GM10266 (cell line): ENCODE data around the gene PBX1.

ENCODE experiments used
- DNase-seq: peaks from one replicate; pipeline ENCODE4 v3.0.0; 2012; ENCODE audit errors: extremely low spot score
- CTCF ChIP-seq: IDR thresholded peaks from 2 replicates; pipeline ENCODE4 v1.5.1; 2012; ENCODE audit warnings: mild to moderate bottlenecking, low read depth; ENCODE audit not compliant: control insufficient read depth, insufficient read depth; ENCODE audit errors: missing control alignments

Gene PBX1

GRCh38 chr1:164659621-164660411 lies 100.8 kb downstream of the PBX1 start:
- DNase-seq, result no peak
- no peak for TF ChIP-seq CTCF

GRCh38 chr1:164660412-164660772 lies 101.4 kb downstream of the PBX1 start:
- no peak for DNase-seq
- TF ChIP-seq CTCF, result no peak

- TF ChIP-seq CTCF, result no peak
- DNase-seq, result no peak
Measured at GRCh38 chr1:164660775-164661174, 101.8 kb downstream of the PBX1 start.

GRCh38 chr1:164662462-164662861 lies 103.5 kb downstream of the PBX1 start:
- no peak for DNase-seq
- TF ChIP-seq CTCF, result no peak

- no peak for TF ChIP-seq CTCF
- no peak for DNase-seq
Measured at GRCh38 chr1:164662955-164663354, 104.0 kb downstream of the PBX1 start.

GRCh38 chr1:164664127-164664526 lies 105.1 kb downstream of the PBX1 start:
- no peak for TF ChIP-seq CTCF
- no peak for DNase-seq

- no peak for DNase-seq
- TF ChIP-seq CTCF, result no peak
Measured at GRCh38 chr1:164667001-164667400, 108.0 kb downstream of the PBX1 start.
